ENCODE data around the gene PPP4R3A. TPM values are rescaled to one million over a fixed set of nuclear protein-coding genes. Genes with fewer than 3 reads are reported as not detected.

PPP4R3A gene
- total and polyA plus RNA-seq, 10 of the 15 experiments (the other 5 are each of a cell fraction or from before 2014, with no cell fraction given) = 19.4 to 97.8 (median 62.9) TPM

DNA sequence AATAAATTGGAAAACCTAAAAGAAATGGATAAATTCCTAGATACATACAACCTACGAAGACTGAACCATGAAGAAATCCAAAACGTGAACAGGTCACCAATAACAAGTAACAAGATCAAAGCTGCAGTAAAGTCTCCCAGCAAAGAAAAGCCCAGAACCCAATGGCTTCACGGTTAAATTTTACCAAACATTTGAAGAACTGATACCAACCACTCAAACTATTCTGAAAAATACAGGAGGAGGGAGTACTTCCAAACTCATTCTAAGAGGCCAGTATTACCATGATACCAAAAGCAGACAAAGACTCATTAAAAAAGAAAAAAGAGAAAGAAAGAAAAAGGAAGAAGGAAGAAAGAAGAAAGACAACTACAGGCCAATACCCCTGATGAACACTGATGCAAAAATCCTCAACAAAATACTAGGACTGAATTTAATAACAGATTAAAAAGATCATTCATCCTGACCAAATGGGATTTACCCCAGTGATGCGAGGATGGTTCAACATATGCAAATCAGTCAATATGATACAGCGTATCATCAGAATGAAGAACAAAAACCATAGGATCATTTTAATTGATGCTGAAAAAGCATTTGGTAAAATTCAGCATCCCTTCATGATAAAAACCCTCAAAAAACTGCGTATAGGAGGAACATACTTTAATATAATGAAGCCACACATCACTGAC, 65.6 kb downstream of the PPP4R3A start:
- BruUV-seq (replicated peaks) = no TSS peak
- no peak overlapping the region for H3K4me2 ChIP-seq (ENCODE audit: control insufficient read depth, insufficient read depth)
- no peak overlapping the region for H3K4me3 ChIP-seq
- H3K4me1 ChIP-seq (ENCODE audit: control insufficient read depth, insufficient read depth, low read length) = no peaks in the 10 kb centered on the region
- RAD21 ChIA-PET (ENCODE audit: unreplicated experiment) = no interaction called here
- no peak overlapping the region for H3K27ac ChIP-seq (ENCODE audit: control insufficient read depth, insufficient read depth)
- no peaks in the 10 kb centered on the region for H3K36me3 ChIP-seq (ENCODE audit: control insufficient read depth in 2 of 2, insufficient read depth in 2 of 2, low read length in 1 of 2)
- in situ Hi-C loops (cut with MboI) = no loop called here
- CTCF ChIA-PET = interaction anchor here (0.8 to 1.9 kb wide), 4 partner anchors 9 to 541 kb away, joined by 3 to 7 read pairs (median 4); no protein-coding TSS in a partner anchor
- no peaks in the 10 kb centered on the region; the same call in 2 of the 3 replicates for H3K9me3 ChIP-seq (replicated peaks; ENCODE audit: control insufficient read depth, insufficient read depth, low read length)
- no peaks in the 10 kb centered on the region for H4K20me1 ChIP-seq (ENCODE audit: control insufficient read depth, insufficient read depth)
- TF ChIP-seq CREB1 (IDR thresholded peaks at IDR 0.05; ENCODE audit: low read depth) (no peak), CBX5 (IDR thresholded peaks at IDR 0.05; ENCODE audit: low read depth) (no peak), NBN (IDR thresholded peaks at IDR 0.05) (0 out of 2 replicates have a peak, but pooled peaks have one; percentile 18), ZNF24 (IDR thresholded peaks at IDR 0.05) (0 out of 2 replicates have a peak, but pooled peaks have one; percentile 13), KDM1A (IDR thresholded peaks at IDR 0.05; ENCODE audit: borderline replicate concordance) (no peak), RELB (IDR thresholded peaks at IDR 0.05; ENCODE audit: low read depth) (no peak)
- WGBS (ENCODE audit: insufficient coverage, insufficient replicate concordance, low lambda C conversion rate, missing lambda C conversion rate) = 36% methylated on average over 6 of the region's 6 CpGs
- intact Hi-C loops (cut with micrococcal nuclease; ENCODE audit: unreplicated experiment) = no loop called here
- ATAC-seq = peak; percentile 56
- POLR2A ChIA-PET = no interaction called here
- no peak for FAIRE-seq
- no peaks in the 10 kb centered on the region for H3K79me2 ChIP-seq (ENCODE audit: control insufficient read depth, insufficient read depth, low read length)
- no peak overlapping the region for H3K9ac ChIP-seq (ENCODE audit: control insufficient read depth, insufficient read depth, low read length)
- SMC1A ChIA-PET (ENCODE audit: uncharacterized antibody, unreplicated experiment) = interaction anchor here (1.5 to 1.9 kb wide), 2 partner anchors 33 to 40 kb away, joined by 5 read pairs; no protein-coding TSS in a partner anchor
- no peak for DNase-seq (ENCODE audit: low read depth, low spot score)
- no peaks in the 10 kb centered on the region for H3K27me3 ChIP-seq (replicated peaks in 1 of 2; ENCODE audit: control insufficient read depth in 2 of 2, insufficient read depth in 2 of 2, low read length in 1 of 2)
- H2AFZ ChIP-seq (ENCODE audit: control insufficient read depth, low read depth, low read length) = no peak overlapping the region

All from GM12878 (cell line).